Measurements from ENCODE around the gene AAMDC.
"Not testable (repeated sequence)": the region's sequence is repeated elsewhere in the genome, so short reads cannot be mapped to it uniquely, and the experiment has no call there.

The AAMDC gene

GRCh38 chr11:77886401-77886800 lies 65.5 kb downstream of the AAMDC start:
- no peak for DNase-seq (ENCODE audit: low read depth)

- DNase-seq (ENCODE audit: low read depth), result not testable (repeated sequence)
These were observed 68.1 kb downstream of the AAMDC start for GRCh38 chr11:77889045-77889444.

GRCh38 chr11:77890100-77890614 lies 69.2 kb downstream of the AAMDC start:
- not testable (repeated sequence) for DNase-seq (ENCODE audit: low read depth)

- not testable (repeated sequence) for DNase-seq (ENCODE audit: low read depth)
These were observed 69.7 kb downstream of the AAMDC start for GRCh38 chr11:77890619-77891056.

GRCh38 chr11:77891256-77891655 lies 70.3 kb downstream of the AAMDC start:
- not testable (repeated sequence) for DNase-seq (ENCODE audit: low read depth)

- not testable (repeated sequence) for DNase-seq (ENCODE audit: low read depth)
These were observed 70.8 kb downstream of the AAMDC start for GRCh38 chr11:77891703-77892102.

GRCh38 chr11:77894949-77895348 lies 74.0 kb downstream of the AAMDC start:
- not testable (repeated sequence) for DNase-seq (ENCODE audit: low read depth)

GRCh38 chr11:77908835-77909234 lies 87.9 kb downstream of the AAMDC start:
- no peak for DNase-seq (ENCODE audit: low read depth)

- no peak for DNase-seq (ENCODE audit: low read depth)
These were observed 88.3 kb downstream of the AAMDC start for GRCh38 chr11:77909277-77909676.

GRCh38 chr11:77910828-77911227 lies 89.9 kb downstream of the AAMDC start:
- DNase-seq (ENCODE audit: low read depth), result not testable (repeated sequence)

GRCh38 chr11:77913608-77914306 lies 92.8 kb downstream of the AAMDC start:
- not testable (repeated sequence) for DNase-seq (ENCODE audit: low read depth)

GRCh38 chr11:77914307-77914791 lies 93.4 kb downstream of the AAMDC start:
- not testable (repeated sequence) for DNase-seq (ENCODE audit: low read depth)

- not testable (repeated sequence) for DNase-seq (ENCODE audit: low read depth)
These were observed 96.8 kb downstream of the AAMDC start for GRCh38 chr11:77917713-77918112.
